HepG2 (cell line): ENCODE measurements around the gene LMNA. TPM values are rescaled to one million over a fixed set of nuclear protein-coding genes. Genes with fewer than 3 reads are reported as not detected.

Source experiments
- ATRX ChIP-seq: sonication (generic); formaldehyde crosslinking; IDR thresholded peaks from 2 replicates; pipeline ENCODE4 v1.4.0; 2020; ENCODE audit warnings: missing genetic modification reagents, borderline replicate concordance
- HCFC1 ChIP-seq: fragments of 150-350 bp; IDR thresholded peaks from 2 replicates; pipeline ENCODE4 v1.6.1; 2014; ENCODE audit warnings: low read depth, low read length
- IRF9 ChIP-seq: sonication (generic); formaldehyde crosslinking; IDR thresholded peaks from 2 replicates; pipeline ENCODE4 v1.8.0; 2022; ENCODE audit warnings: missing genetic modification reagents, mild to moderate bottlenecking, borderline replicate concordance
- MIER3 ChIP-seq: IDR thresholded peaks from 2 replicates; pipeline ENCODE4 v1.6.1; 2016; ENCODE audit warnings: missing compliant biosample characterization, borderline replicate concordance
- NAIF1 ChIP-seq: sonication (generic); formaldehyde crosslinking; IDR thresholded peaks from 2 replicates; pipeline ENCODE4 v1.5.0; 2020; ENCODE audit warnings: mild to moderate bottlenecking, missing genetic modification reagents, borderline replicate concordance
- NFYB ChIP-seq: sonication (generic); formaldehyde crosslinking; IDR thresholded peaks from 2 replicates; pipeline ENCODE4 v1.4.0; 2020; ENCODE audit warnings: missing genetic modification reagents
- NR2C2 ChIP-seq: sonication (generic); formaldehyde crosslinking; IDR thresholded peaks from 2 replicates; pipeline ENCODE4 v1.4.0; 2020; ENCODE audit warnings: missing genetic modification reagents, mild to moderate bottlenecking, moderate library complexity, borderline replicate concordance
- PRPF4 ChIP-seq: fragments of 200-400 bp; formaldehyde crosslinking; IDR thresholded peaks from 2 replicates; pipeline ENCODE4 v1.6.1; 2016; ENCODE audit warnings: low read length, low read depth; ENCODE audit not compliant: poor library complexity, severe bottlenecking
- RBM39 ChIP-seq: fragments of 200-400 bp; formaldehyde crosslinking; IDR thresholded peaks from one replicate; pipeline ENCODE4 v1.6.1; 2018; ENCODE audit warnings: antibody characterized with exemption, mild to moderate bottlenecking, low read depth, low read length; ENCODE audit not compliant: poor library complexity, severe bottlenecking
- SRF ChIP-seq: IDR thresholded peaks from 2 replicates; pipeline ENCODE4 v1.6.1; 2011; ENCODE audit warnings: mild to moderate bottlenecking, low read depth, low read length, moderate library complexity
- SRY ChIP-seq: sonication (generic); formaldehyde crosslinking; IDR thresholded peaks from 2 replicates; pipeline ENCODE4 v1.8.0; 2022; ENCODE audit warnings: mild to moderate bottlenecking, missing genetic modification reagents
- TP53 ChIP-seq: sonication (generic); formaldehyde crosslinking; conservative IDR thresholded peaks from 2 replicates; pipeline ENCODE4 v1.4.0; 2020; ENCODE audit warnings: missing genetic modification reagents
- ZBTB21 ChIP-seq: sonication (generic); formaldehyde crosslinking; IDR thresholded peaks from 2 replicates; pipeline ENCODE4 v1.4.0; 2020; ENCODE audit warnings: missing genetic modification reagents
- ZNF205 ChIP-seq: IDR thresholded peaks from 2 replicates; pipeline ENCODE4 v1.6.1; 2018; ENCODE audit warnings: missing biosample characterization, missing genetic modification reagents
- ZNF547 ChIP-seq: sonication (generic); formaldehyde crosslinking; IDR thresholded peaks from 2 replicates; pipeline ENCODE4 v1.5.1; 2020; ENCODE audit warnings: mild to moderate bottlenecking, missing genetic modification reagents
- ZNF740 ChIP-seq: sonication (generic); formaldehyde crosslinking; IDR thresholded peaks from 2 replicates; pipeline ENCODE4 v1.4.0; 2020; ENCODE audit warnings: missing genetic modification reagents
- ZNF839 ChIP-seq: sonication (generic); formaldehyde crosslinking; IDR thresholded peaks from 2 replicates; pipeline ENCODE4 v1.4.0; 2020; ENCODE audit warnings: missing genetic modification reagents, mild to moderate bottlenecking, borderline replicate concordance
- ZNF850 ChIP-seq: sonication (generic); formaldehyde crosslinking; conservative IDR thresholded peaks from 2 replicates; pipeline ENCODE4 v1.9.0; 2021; ENCODE audit warnings: mild to moderate bottlenecking, missing genetic modification reagents
- polyA plus RNA-seq, 8 experiments: library from polyadenylated mRNA; depleted of rRNA in 3 of 8; stranded (reverse) in 7 of 8; unstranded in 1 of 8; fragments of >200 nt; fragmentation: Illumina TruSeq in 4 of 8; extraction: Trizol in 4 of 8; gene quantifications; 2 replicates each; pipeline versions ENCODE4 v1.2.1 to v1.2.3, GENCODE V29; 2011 to 2016; ENCODE audit warnings: low read depth in 4 of 8, missing spikeins in 1 of 8, mixed read lengths in 1 of 8; ENCODE audit not compliant: insufficient read depth in 1 of 8
- total RNA-seq, 5 experiments: library from RNA; depleted of rRNA; stranded (reverse); fragments of >200 nt; fragmentation: Illumina TruSeq; extraction: Trizol; gene quantifications; 2 replicates each; pipeline ENCODE4 v1.2.3, GENCODE V29; 2016; ENCODE audit warnings: low read depth in 1 of 5
- TF ChIP-seq, protein P1 (sequence below): sonication (generic); formaldehyde crosslinking; IDR thresholded peaks from 2 replicates; pipeline ENCODE4 v1.9.0; 2022; ENCODE audit warnings: low read depth, missing genetic modification reagents
- TF ChIP-seq, protein P2 (sequence below): sonication (generic); formaldehyde crosslinking; conservative IDR thresholded peaks from 2 replicates; pipeline ENCODE4 v1.8.0; 2022; ENCODE audit warnings: mild to moderate bottlenecking, moderate library complexity, missing genetic modification reagents
- TF ChIP-seq, protein P3 (sequence below): sonication (generic); formaldehyde crosslinking; IDR thresholded peaks from 2 replicates; pipeline ENCODE4 v1.9.0; 2021; ENCODE audit warnings: missing genetic modification reagents, borderline replicate concordance

The LMNA gene
- total and polyA plus RNA-seq, 2 of the 13 experiments (the other 11 are each of a cell fraction or from before 2014, with no cell fraction given) = 107 to 225 TPM

- TF ChIP-seq ZNF740 (CRISPR knock-in tag) (no peak), ZNF839 (CRISPR knock-in tag) (no peak), ATRX (CRISPR knock-in tag) (no peak), ZNF205 (CRISPR knock-in tag) (no peak; the same call in 1 of the 2 replicates), TP53 (CRISPR knock-in tag) (no peak; the same call in 1 of the 2 replicates), ZNF547 (CRISPR knock-in tag) (no peak), ZNF850 (CRISPR knock-in tag) (no peak), SRY (CRISPR knock-in tag) (no peak), NAIF1 (no peak), MIER3 (CRISPR knock-in tag) (no peak), NR2C2 (CRISPR knock-in tag) (no peak), SRF (no peak), IRF9 (CRISPR knock-in tag) (no peak; the same call in 1 of the 2 replicates), ZBTB21 (no peak), NFYB (CRISPR knock-in tag) (peak; percentile 53), PRPF4 (no peak), HCFC1 (no peak), RBM39 (no peak)
- TF ChIP-seq, protein P1, sequence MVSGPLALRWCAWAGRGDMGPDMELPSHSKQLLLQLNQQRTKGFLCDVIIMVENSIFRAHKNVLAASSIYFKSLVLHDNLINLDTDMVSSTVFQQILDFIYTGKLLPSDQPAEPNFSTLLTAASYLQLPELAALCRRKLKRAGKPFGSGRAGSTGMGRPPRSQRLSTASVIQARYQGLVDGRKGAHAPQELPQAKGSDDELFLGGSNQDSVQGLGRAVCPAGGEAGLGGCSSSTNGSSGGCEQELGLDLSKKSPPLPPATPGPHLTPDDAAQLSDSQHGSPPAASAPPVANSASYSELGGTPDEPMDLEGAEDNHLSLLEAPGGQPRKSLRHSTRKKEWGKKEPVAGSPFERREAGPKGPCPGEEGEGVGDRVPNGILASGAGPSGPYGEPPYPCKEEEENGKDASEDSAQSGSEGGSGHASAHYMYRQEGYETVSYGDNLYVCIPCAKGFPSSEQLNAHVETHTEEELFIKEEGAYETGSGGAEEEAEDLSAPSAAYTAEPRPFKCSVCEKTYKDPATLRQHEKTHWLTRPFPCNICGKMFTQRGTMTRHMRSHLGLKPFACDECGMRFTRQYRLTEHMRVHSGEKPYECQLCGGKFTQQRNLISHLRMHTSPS (CRISPR knock-in tag) = peak; percentile 82
- TF ChIP-seq, protein P2, sequence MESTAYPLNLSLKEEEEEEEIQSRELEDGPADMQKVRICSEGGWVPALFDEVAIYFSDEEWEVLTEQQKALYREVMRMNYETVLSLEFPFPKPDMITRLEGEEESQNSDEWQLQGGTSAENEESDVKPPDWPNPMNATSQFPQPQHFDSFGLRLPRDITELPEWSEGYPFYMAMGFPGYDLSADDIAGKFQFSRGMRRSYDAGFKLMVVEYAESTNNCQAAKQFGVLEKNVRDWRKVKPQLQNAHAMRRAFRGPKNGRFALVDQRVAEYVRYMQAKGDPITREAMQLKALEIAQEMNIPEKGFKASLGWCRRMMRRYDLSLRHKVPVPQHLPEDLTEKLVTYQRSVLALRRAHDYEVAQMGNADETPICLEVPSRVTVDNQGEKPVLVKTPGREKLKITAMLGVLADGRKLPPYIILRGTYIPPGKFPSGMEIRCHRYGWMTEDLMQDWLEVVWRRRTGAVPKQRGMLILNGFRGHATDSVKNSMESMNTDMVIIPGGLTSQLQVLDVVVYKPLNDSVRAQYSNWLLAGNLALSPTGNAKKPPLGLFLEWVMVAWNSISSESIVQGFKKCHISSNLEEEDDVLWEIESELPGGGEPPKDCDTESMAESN (CRISPR knock-in tag) = no peak
- TF ChIP-seq, protein P3, sequence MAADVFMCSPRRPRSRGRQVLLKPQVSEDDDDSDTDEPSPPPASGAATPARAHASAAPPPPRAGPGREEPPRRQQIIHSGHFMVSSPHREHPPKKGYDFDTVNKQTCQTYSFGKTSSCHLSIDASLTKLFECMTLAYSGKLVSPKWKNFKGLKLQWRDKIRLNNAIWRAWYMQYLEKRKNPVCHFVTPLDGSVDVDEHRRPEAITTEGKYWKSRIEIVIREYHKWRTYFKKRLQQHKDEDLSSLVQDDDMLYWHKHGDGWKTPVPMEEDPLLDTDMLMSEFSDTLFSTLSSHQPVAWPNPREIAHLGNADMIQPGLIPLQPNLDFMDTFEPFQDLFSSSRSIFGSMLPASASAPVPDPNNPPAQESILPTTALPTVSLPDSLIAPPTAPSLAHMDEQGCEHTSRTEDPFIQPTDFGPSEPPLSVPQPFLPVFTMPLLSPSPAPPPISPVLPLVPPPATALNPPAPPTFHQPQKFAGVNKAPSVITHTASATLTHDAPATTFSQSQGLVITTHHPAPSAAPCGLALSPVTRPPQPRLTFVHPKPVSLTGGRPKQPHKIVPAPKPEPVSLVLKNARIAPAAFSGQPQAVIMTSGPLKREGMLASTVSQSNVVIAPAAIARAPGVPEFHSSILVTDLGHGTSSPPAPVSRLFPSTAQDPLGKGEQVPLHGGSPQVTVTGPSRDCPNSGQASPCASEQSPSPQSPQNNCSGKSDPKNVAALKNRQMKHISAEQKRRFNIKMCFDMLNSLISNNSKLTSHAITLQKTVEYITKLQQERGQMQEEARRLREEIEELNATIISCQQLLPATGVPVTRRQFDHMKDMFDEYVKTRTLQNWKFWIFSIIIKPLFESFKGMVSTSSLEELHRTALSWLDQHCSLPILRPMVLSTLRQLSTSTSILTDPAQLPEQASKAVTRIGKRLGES (CRISPR knock-in tag) = no peak
Measured at GRCh38 chr1:156114101-156114918, at the start of gene LMNA (continued).
